ENCODE data around the gene WNT9B.

- TF ChIP-seq GATA2 (IDR thresholded peaks at IDR 0.05; ENCODE audit: low read depth, low read length) (no peak), GATA3 (IDR thresholded peaks at IDR 0.05; ENCODE audit: low read depth, low read length) (no peak)
Measured at GRCh38 chr17:46875849-46876352, 24.5 kb downstream of the WNT9B start.

Data from SH-SY5Y (cell line).